HepG2 (cell line): Measurements from ENCODE around the gene SH3BGRL2.

Experiments
- CTCF ChIP-seq: sonication (generic); formaldehyde crosslinking; IDR thresholded peaks from 2 replicates; pipeline ENCODE4 v1.5.0; 2020; ENCODE audit warnings: mild to moderate bottlenecking, missing genetic modification reagents, moderate library complexity
- DR1 ChIP-seq: sonication (generic); formaldehyde crosslinking; IDR thresholded peaks from 2 replicates; pipeline ENCODE4 v1.8.0; 2021; ENCODE audit warnings: mild to moderate bottlenecking, missing genetic modification reagents, inconsistent platforms
- HNRNPUL1 ChIP-seq: fragments of 200-400 bp; formaldehyde crosslinking; IDR thresholded peaks from 2 replicates; pipeline ENCODE4 v1.6.1; 2017; ENCODE audit warnings: low read depth, mild to moderate bottlenecking, low read length, moderate library complexity
- MAX ChIP-seq: IDR thresholded peaks from 2 replicates; pipeline ENCODE4 v1.6.1; 2012; ENCODE audit warnings: inconsistent platforms
- REST ChIP-seq, 2 experiments: IDR thresholded peaks; 2 replicates each; pipeline ENCODE4 v1.6.1; 2011 to 2012; ENCODE audit warnings: low read length in 2 of 2, borderline replicate concordance in 1 of 2, low read depth in 1 of 2, mild to moderate bottlenecking in 1 of 2, moderate library complexity in 1 of 2
- SP1 ChIP-seq, 2 experiments: fragments of 450-650 bp in 1 of 2; sonication (generic) in 1 of 2; formaldehyde crosslinking in 1 of 2; IDR thresholded peaks; 2 replicates each; pipeline versions ENCODE4 v1.4.0 to v1.6.1; 2016 to 2020; ENCODE audit warnings: missing genetic modification reagents in 1 of 2
- ZNF263 ChIP-seq: sonication (generic); formaldehyde crosslinking; IDR thresholded peaks from 2 replicates; pipeline ENCODE4 v1.4.0; 2020; ENCODE audit warnings: missing genetic modification reagents

- no peak for TF ChIP-seq DR1 (CRISPR knock-in tag)
- TF ChIP-seq HNRNPUL1, result no peak
- no peak for TF ChIP-seq SP1 (IDR thresholded peaks at IDR 0.05)
- TF ChIP-seq SP1 (CRISPR knock-in tag; IDR thresholded peaks at IDR 0.05), result no peak
- no peak for TF ChIP-seq MAX
- TF ChIP-seq REST (IDR thresholded peaks at IDR 0.05; ENCODE audit: borderline replicate concordance in 1 of 2, low read depth in 1 of 2, low read length in 2 of 2), result no peak
- TF ChIP-seq CTCF (CRISPR knock-in tag), result no peak
- no peak for TF ChIP-seq ZNF263
Observed at GRCh38 chr6:79610306-79611009, 20.7 kb upstream of the SH3BGRL2 start.
